CD4-positive, alpha-beta memory T cell (primary cell): ENCODE results near the gene SPEM3. TPM values are rescaled to one million over a fixed set of nuclear protein-coding genes. Genes with fewer than 3 reads are reported as not detected.

Experiments used
- CTCF ChIA-PET: fragments of 350-600 bp; sonication (Branson Sonifier 250); formaldehyde crosslinking; loops from one replicate; lab custom pipeline; 2021; ENCODE audit warnings: inconsistent platforms; ENCODE audit not compliant: partially characterized antibody; lab: Charles Lee
- POLR2A ChIA-PET: fragments of 350-600 bp; sonication (Branson Sonifier 250); formaldehyde crosslinking; loops from one replicate; lab custom pipeline; 2021; ENCODE audit not compliant: partially characterized antibody; lab: Charles Lee
- DNase-seq, 5 donors: peaks; one replicate each; pipeline versions ENCODE4 v3.0.0 to v3.0.0-alpha.2; 2020 to 2022; ENCODE audit warnings: mixed read lengths in 1 of 5
- H3K27ac ChIP-seq: one replicate; pipeline ENCODE4 v1.7.0; 2013; ENCODE audit warnings: low read depth, low read length
- H3K27me3 ChIP-seq: 2 replicates; pipeline ENCODE4 v1.7.0; 2013; ENCODE audit warnings: mild to moderate bottlenecking, low read length, moderate library complexity; ENCODE audit not compliant: insufficient read depth
- H3K36me3 ChIP-seq: 2 replicates; pipeline ENCODE4 v1.7.0; 2013; ENCODE audit warnings: mild to moderate bottlenecking, low read length, moderate library complexity; ENCODE audit not compliant: insufficient read depth
- H3K4me1 ChIP-seq: 2 replicates; pipeline ENCODE4 v1.7.0; 2013; ENCODE audit warnings: mild to moderate bottlenecking, low read length, moderate library complexity; ENCODE audit not compliant: insufficient read depth
- H3K4me3 ChIP-seq, 2 donors: one replicate each; pipeline ENCODE4 v1.7.0; 2013; ENCODE audit warnings: low read length in 2 of 2, mild to moderate bottlenecking in 1 of 2
- H3K9me3 ChIP-seq, 2 donors: one replicate each; pipeline ENCODE4 v1.7.0; 2013; ENCODE audit warnings: low read length in 2 of 2, control low read depth in 1 of 2; ENCODE audit not compliant: control insufficient read depth in 1 of 2
- H3K27ac Mint-ChIP-seq, 7 donors: one replicate each; pipeline ENCODE4 v1.8.0; 2020 to 2021; ENCODE audit warnings: mixed read lengths in 7 of 7, mild to moderate bottlenecking in 6 of 7, inconsistent platforms in 3 of 7, moderate library complexity in 3 of 7
- H3K27me3 Mint-ChIP-seq, 2 donors: one replicate each; pipeline ENCODE4 v1.8.0; 2020 to 2021; ENCODE audit warnings: mixed read lengths in 2 of 2
- H3K36me3 Mint-ChIP-seq, 2 donors: one replicate each; pipeline ENCODE4 v1.8.0; 2020 to 2021; ENCODE audit warnings: mixed read lengths in 2 of 2, inconsistent platforms in 1 of 2, mild to moderate bottlenecking in 1 of 2
- H3K4me1 Mint-ChIP-seq, 4 donors: one replicate each; pipeline ENCODE4 v1.8.0; 2020 to 2021; ENCODE audit warnings: mixed read lengths in 4 of 4, mild to moderate bottlenecking in 1 of 4
- H3K4me3 Mint-ChIP-seq, 8 donors: one replicate each; pipeline ENCODE4 v1.8.0; 2020 to 2021; ENCODE audit warnings: mixed read lengths in 8 of 8, mild to moderate bottlenecking in 7 of 8, moderate library complexity in 6 of 8, inconsistent platforms in 3 of 8
- H3K9me3 Mint-ChIP-seq, 8 donors: one replicate each; pipeline ENCODE4 v1.8.0; 2020 to 2021; ENCODE audit warnings: mixed read lengths in 8 of 8, mild to moderate bottlenecking in 5 of 8, inconsistent platforms in 3 of 8, moderate library complexity in 1 of 8
- intact Hi-C: fragments of 100-400 bp; cut with micrococcal nuclease; formaldehyde crosslinking; loops from one replicate; pipeline ENCODE4 v1.15.1; 2023
- polyA plus RNA-seq, 2 donors: library from polyadenylated mRNA; unstranded; fragments of 300-500 nt; fragmentation: Illumina TruSeq; gene quantifications; one replicate each; pipeline ENCODE4 v1.2.3, GENCODE V29; 2021
- total RNA-seq, 2 experiments: library from RNA; stranded (reverse); gene quantifications; one replicate each; pipeline ENCODE4 v1.2.3, GENCODE V29; 2021

SPEM3 gene
- total and polyA plus RNA-seq, 4 experiments from 2014 or later: not detected

DNA sequence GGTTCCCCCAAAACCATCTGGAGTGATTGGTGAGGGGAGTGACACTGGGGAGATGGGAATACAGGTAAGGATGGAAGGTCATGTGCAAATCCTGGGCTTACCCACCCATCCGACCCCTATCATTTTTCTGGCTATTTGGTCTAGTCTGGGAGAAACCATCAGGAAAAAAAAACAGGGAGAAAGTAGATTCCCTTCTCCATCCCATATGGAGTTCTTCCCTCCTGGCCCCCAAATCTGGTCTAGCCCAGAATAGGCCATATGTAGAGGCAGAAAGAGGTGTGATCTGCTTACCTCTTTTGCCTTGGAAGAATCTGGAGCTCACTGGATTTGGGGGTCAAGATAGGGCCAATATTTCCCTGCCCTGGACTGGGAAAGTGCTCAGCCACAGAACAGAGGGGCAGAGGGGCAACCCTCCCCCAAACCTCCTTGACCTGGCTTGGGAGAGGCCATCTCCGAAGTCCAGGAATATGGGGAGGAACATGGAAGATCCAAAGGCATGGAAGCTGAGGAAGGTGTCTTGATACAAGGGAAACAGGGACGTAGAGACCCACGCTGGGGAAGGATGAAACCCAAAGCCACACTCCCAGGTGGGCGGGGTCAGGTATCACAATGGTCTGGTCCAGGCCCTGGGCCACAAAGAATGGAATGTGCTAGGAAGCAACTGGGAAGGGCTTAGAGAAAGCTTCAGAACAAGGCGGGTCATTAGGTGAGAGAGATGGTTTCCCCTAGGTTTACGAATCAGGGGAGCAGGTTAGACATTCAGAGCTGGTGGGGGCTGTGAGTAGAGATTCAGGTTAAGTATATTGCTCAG lies 32.4 kb downstream of the SPEM3 start:
- H3K4me1 ChIP-seq: peaks cover 9% of the 10 kb centered on the region
- no peak for DNase-seq
- H3K36me3 ChIP-seq: no peaks in the 10 kb centered on the region
- no peaks in the 10 kb centered on the region for H3K27me3 ChIP-seq
- POLR2A ChIA-PET: interaction anchor here (1.4 to 23.4 kb wide), 2 partner anchors 15 to 21 kb away, joined by 3 to 398 read pairs; partner anchors contain the start of genes POLR2A, SLC35G6 and ZBTB4
- intact Hi-C loops: no loop called here
- CTCF ChIA-PET: interaction anchor here (1.3 to 1.6 kb wide), 2 partner anchors 24 to 25 kb away, joined by 3 to 5 read pairs; no protein-coding TSS in a partner anchor
- H3K4me3 ChIP-seq: no peak overlapping the region
- Mint-ChIP-seq H3K4me1 (peaks cover 8 to 21% (median 13%) of the 10 kb centered on the region in 4 donors), H3K4me3 (no peak overlapping the region), H3K27ac (peak overlapping the region in 2 of 7 donors; percentile 18 to 46), H3K27me3 (no peaks in the 10 kb centered on the region), H3K36me3 (peaks cover 9 to 29% of the 10 kb centered on the region in 2 donors), H3K9me3 (no peaks in the 10 kb centered on the region)
- no peak overlapping the region for H3K27ac ChIP-seq
- no peaks in the 10 kb centered on the region for H3K9me3 ChIP-seq

DNA sequence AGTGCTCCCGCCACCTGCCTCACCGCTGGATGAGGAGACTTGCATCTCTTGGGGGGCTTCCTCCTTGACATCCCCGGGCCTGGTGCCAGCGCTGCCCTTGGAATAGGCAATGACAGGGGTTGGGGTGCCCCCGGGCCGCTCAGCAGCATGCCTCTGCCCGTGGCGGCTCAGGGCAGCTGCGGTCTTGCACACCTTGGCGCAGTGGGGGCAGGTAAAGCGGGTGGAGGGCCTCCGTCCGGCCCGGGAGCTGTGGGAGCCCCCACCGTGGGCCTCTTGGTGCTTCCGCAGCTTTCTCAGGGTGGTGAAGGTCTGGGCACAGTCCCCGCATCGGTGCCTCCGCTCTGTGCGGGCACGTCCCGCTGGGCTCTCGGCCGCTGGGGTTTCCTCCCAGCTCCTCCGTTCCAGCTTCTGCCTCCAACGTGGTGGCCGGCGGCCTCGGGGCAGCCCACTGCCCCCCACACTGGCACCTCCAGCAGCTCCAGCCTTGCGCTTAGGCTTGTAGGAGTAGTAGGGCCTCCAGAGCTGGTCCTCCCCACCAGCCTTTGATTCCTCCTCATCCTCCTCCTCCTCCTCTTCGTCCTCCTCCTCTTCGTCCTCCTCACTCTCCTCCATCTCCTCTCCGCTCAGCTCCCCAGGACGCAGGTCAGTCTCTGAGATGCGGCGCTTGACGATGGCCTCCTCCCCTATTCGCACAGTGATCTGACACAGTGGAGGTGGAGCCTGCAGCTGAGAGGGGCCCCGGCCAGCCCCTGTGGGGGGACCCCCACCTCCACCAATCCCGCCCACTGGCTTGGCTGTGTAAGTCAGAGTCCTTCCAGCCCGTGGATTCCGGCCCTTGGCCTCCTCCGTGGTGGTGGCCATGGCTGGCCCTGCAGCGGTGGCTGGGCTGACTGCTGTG lies 34.1 kb downstream of the SPEM3 start:
- ChIA-PET CTCF (interaction anchor here (1.1 to 1.3 kb wide), 2 partner anchors 27 to 107 kb away, joined by 3 read pairs; no protein-coding TSS in a partner anchor), POLR2A (interaction anchor here (1.1 to 23.4 kb wide), 3 partner anchors 9 to 26 kb away, joined by 3 to 398 read pairs (median 3); partner anchors contain the start of genes POLR2A, SLC35G6 and ZBTB4)
- Mint-ChIP-seq H3K4me1 (peaks cover 2 to 19% (median 4%) of the 10 kb centered on the region in 4 donors), H3K36me3 (peaks cover 9 to 37% of the 10 kb centered on the region in 2 donors), H3K27me3 (no peaks in the 10 kb centered on the region), H3K4me3 (peak overlapping the region in 1 of 8 donors; percentile 36), H3K9me3 (no peaks in the 10 kb centered on the region), H3K27ac (no peak overlapping the region)
- Histone ChIP-seq H3K4me3 (no peak overlapping the region), H3K27me3 (no peaks in the 10 kb centered on the region), H3K36me3 (peaks cover 6% of the 10 kb centered on the region), H3K27ac (no peak overlapping the region), H3K9me3 (no peaks in the 10 kb centered on the region), H3K4me1 (peaks cover 2% of the 10 kb centered on the region)
- intact Hi-C loops: no loop called here
- no peak for DNase-seq

DNA sequence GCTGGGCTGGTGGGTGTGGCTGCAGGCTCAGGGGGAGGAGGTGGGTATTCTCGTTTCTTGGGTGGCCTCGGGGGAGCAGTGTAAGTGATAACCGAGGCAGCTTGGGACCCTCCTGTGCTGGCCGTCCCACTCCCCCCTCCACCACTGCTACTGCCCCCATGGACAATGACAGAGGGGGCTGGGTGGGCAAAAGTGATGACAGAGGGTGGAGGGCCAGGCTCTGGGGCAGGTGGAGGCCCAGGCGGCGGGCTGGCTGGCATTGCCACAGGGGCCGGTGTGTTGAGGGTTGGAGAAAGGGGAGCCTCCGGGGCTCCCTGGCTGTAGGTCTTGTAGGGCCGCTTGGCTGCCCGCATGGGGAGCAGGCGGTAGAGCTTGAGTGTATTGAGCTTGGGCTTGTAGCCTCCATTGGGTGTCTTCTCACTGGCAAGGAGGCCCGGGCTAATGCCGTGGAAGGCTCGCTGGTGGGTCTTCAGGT lies 34.8 kb downstream of the SPEM3 start:
- ChIA-PET POLR2A (interaction anchor here (1.1 to 23.4 kb wide), 4 partner anchors 8 to 27 kb away, joined by 3 to 398 read pairs (median 4); partner anchors contain the start of genes POLR2A, SLC35G6 and ZBTB4), CTCF (no interaction called here)
- Mint-ChIP-seq H3K27ac (peak overlapping the region in 1 of 7 donors; percentile 41), H3K4me1 (peaks cover 2 to 22% (median 5%) of the 10 kb centered on the region in 4 donors), H3K4me3 (peak overlapping the region in 1 of 8 donors; percentile 36), H3K9me3 (no peaks in the 10 kb centered on the region), H3K36me3 (peaks cover 9 to 39% of the 10 kb centered on the region in 2 donors), H3K27me3 (no peaks in the 10 kb centered on the region)
- H3K27me3 ChIP-seq: no peaks in the 10 kb centered on the region
- intact Hi-C loops: no loop called here
- DNase-seq: no peak
- no peak overlapping the region for H3K27ac ChIP-seq
- peaks cover 6% of the 10 kb centered on the region for H3K36me3 ChIP-seq
- H3K4me3 ChIP-seq: no peak overlapping the region
- no peaks in the 10 kb centered on the region for H3K9me3 ChIP-seq
- H3K4me1 ChIP-seq: peaks cover 3% of the 10 kb centered on the region

DNA sequence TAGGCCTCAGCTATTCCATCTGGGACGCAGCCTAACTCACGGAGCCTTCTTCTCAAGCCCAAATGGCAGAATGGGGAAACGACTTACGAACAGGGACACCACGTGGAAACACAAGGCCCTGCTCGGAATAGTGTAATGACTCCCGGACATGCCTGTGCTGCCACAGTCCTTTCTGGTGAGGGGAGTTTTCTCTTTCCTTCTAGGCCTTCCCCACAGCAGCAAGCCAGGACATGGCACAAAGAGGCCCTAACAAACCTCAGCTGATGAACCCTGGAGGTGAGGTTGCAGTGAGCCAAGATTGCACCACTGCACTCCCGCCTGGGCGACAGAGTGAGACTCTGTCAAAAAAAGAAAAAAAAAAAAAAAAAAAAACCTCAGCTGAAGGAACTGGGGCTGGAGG lies 35.4 kb downstream of the SPEM3 start:
- no peaks in the 10 kb centered on the region for H3K9me3 Mint-ChIP-seq
- H3K27me3 Mint-ChIP-seq: no peaks in the 10 kb centered on the region
- no peak overlapping the region for H3K27ac Mint-ChIP-seq
- Histone ChIP-seq H3K9me3 (no peaks in the 10 kb centered on the region), H3K36me3 (peaks cover 6% of the 10 kb centered on the region), H3K27me3 (no peaks in the 10 kb centered on the region), H3K4me3 (no peak overlapping the region), H3K27ac (no peak overlapping the region), H3K4me1 (peaks cover 3% of the 10 kb centered on the region)
- H3K4me1 Mint-ChIP-seq: peaks cover 2 to 22% (median 3%) of the 10 kb centered on the region in 4 donors
- H3K4me3 Mint-ChIP-seq: no peak overlapping the region
- ChIA-PET POLR2A (interaction anchor here (1.4 to 23.4 kb wide), 3 partner anchors 9 to 27 kb away, joined by 3 to 398 read pairs (median 4); partner anchors contain the start of genes POLR2A, SLC35G6 and ZBTB4), CTCF (interaction anchor here (1.4 kb wide), 1 partner anchor 26 kb away, joined by 3 read pairs; no protein-coding TSS in a partner anchor)
- peaks cover 9 to 35% of the 10 kb centered on the region in 2 donors for H3K36me3 Mint-ChIP-seq
- intact Hi-C loops: no loop called here
- DNase-seq: no peak

DNA sequence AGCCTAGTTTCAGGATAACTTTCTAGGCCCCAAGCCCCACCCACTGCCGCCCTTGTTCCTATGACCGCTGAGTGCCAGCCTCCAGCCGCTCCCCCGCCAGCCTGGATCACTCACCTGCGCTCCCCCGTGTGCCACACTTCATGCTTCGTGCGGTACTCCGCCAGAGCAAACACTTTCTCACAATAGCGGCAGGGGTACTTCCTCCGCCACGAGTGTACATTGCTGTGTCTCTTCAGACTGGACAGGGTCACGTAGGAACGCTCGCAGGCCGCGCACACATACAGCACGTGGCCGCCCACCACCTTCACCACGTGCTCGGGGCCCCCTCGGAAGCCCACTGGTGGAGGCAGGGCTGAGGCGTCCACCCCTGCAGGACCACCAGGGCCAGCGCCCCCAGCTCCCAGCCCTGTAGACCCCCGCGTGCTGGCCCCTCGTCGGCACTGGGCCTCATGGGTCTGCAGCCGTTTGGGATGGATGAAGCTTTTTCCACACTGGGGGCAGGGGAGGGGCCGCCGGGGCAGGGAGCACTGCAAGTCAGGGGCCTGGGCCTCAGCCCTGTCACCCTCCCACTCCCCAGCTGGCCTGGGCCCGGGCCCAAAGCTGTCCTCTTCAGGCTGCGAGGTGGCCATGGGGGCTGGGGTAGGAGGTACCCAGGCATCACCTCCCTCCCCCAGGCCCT lies 37.1 kb downstream of the SPEM3 start:
- Histone ChIP-seq H3K27me3 (no peaks in the 10 kb centered on the region), H3K4me3 (no peak overlapping the region), H3K4me1 (peaks cover 3% of the 10 kb centered on the region), H3K9me3 (no peaks in the 10 kb centered on the region), H3K36me3 (peaks cover 6% of the 10 kb centered on the region), H3K27ac (no peak overlapping the region)
- Mint-ChIP-seq H3K4me3 (no peak overlapping the region), H3K27ac (no peak overlapping the region), H3K27me3 (no peaks in the 10 kb centered on the region), H3K36me3 (peaks cover 9 to 35% of the 10 kb centered on the region in 2 donors), H3K9me3 (no peaks in the 10 kb centered on the region), H3K4me1 (peaks cover 0 to 17% (median 3%) of the 10 kb centered on the region in 4 donors)
- intact Hi-C loops: no loop called here
- ChIA-PET POLR2A (interaction anchor here (0.8 to 23.4 kb wide), 4 partner anchors 9 to 24 kb away, joined by 3 to 398 read pairs (median 3); partner anchors contain the start of genes POLR2A, SLC35G6 and ZBTB4), CTCF (interaction anchor here (1.4 kb wide), 1 partner anchor 28 kb away, joined by 3 read pairs; no protein-coding TSS in a partner anchor)
- DNase-seq: no peak

DNA sequence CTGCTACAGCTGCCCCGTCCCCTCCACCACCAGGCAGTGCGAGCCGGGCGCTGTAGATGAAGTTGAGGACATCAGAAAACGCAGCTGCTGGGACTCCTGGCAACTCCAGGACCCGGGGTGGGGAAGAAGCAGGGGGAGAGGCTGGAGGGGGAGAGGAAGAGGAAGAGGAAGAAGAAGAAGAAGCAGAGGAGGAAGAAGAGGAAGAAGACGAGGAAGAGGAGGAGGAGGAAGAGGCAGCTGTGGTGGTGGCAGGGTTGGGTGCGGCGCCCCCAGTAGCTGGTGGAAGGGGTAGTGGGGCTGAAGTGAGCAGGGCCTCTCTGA lies 37.6 kb downstream of the SPEM3 start:
- no peaks in the 10 kb centered on the region for H3K27me3 ChIP-seq
- ChIA-PET CTCF (no interaction called here), POLR2A (interaction anchor here (0.8 to 23.4 kb wide), 4 partner anchors 10 to 25 kb away, joined by 3 to 398 read pairs (median 3); partner anchors contain the start of genes POLR2A, SLC35G6 and ZBTB4)
- H3K4me1 ChIP-seq: peaks cover 3% of the 10 kb centered on the region
- H3K9me3 ChIP-seq: no peaks in the 10 kb centered on the region
- H3K4me3 Mint-ChIP-seq: no peak overlapping the region
- no peaks in the 10 kb centered on the region for H3K9me3 Mint-ChIP-seq
- no peak for DNase-seq
- no peak overlapping the region for H3K27ac Mint-ChIP-seq
- intact Hi-C loops: no loop called here
- no peak overlapping the region for H3K27ac ChIP-seq
- H3K27me3 Mint-ChIP-seq: no peaks in the 10 kb centered on the region
- peaks cover 6 to 31% of the 10 kb centered on the region in 2 donors for H3K36me3 Mint-ChIP-seq
- H3K4me1 Mint-ChIP-seq: peaks cover under 1 to 15% (median 2%) of the 10 kb centered on the region in 4 donors
- no peak overlapping the region for H3K4me3 ChIP-seq
- peaks cover 6% of the 10 kb centered on the region for H3K36me3 ChIP-seq
